ENCODE results near the gene PTPRM.

DNA sequence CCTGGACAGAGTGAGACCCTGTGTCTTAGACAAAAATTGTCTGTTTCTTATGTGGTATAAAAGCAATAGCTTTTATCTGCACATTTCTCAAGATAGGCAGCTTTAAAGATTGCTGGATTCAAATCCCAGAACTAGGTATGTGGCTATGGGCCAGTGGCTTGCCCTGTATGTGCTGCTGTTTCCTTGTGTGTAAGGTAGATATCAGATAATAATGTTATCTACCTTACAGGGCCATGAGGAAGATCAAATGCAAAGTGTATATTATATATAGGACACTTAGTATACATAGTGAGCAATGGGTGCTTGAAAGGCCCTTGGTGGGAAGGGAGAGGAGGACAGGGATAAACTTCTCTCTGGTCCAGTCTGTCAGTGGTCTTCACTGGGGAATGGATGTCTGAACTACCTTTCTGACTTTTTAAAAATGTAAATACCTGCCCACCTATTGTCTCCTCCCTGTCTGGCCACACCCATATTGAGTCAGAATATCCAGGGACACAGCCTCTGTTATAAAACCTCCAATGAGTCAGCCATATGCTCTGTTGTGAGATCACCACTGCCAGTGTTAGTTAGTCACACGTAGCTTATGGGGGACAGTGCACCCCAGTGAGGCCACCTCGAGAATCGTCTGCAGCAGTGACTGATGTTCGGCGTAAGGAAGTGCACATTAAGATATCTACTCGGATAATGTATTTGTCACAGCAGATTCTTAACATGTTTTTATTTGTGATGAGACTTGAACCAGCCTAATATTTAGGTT lies 383.4 kb downstream of the PTPRM start:
- TF ChIP-seq ARNTL (CRISPR knock-in tag; IDR thresholded peaks at IDR 0.05; ENCODE audit: borderline replicate concordance, low read depth) (no peak), RARB (CRISPR knock-in tag; IDR thresholded peaks at IDR 0.05) (no peak), TCF4 (CRISPR knock-in tag; IDR thresholded peaks at IDR 0.05; ENCODE audit: borderline replicate concordance) (no peak), PPARA (CRISPR knock-in tag; IDR thresholded peaks at IDR 0.05; ENCODE audit: borderline replicate concordance) (no peak), SNAI2 (CRISPR knock-in tag; IDR thresholded peaks at IDR 0.05) (no peak), CSDC2 (CRISPR knock-in tag; IDR thresholded peaks at IDR 0.05) (no peak), TSHZ2 (CRISPR knock-in tag; IDR thresholded peaks at IDR 0.05) (no peak), ESRRG (CRISPR knock-in tag; IDR thresholded peaks at IDR 0.05) (no peak), ZNF565 (CRISPR knock-in tag; conservative IDR thresholded peaks at IDR 0.05; ENCODE audit: low read depth) (no peak), ISL1 (CRISPR knock-in tag; IDR thresholded peaks at IDR 0.05) (no peak)
- TF ChIP-seq, protein P1, sequence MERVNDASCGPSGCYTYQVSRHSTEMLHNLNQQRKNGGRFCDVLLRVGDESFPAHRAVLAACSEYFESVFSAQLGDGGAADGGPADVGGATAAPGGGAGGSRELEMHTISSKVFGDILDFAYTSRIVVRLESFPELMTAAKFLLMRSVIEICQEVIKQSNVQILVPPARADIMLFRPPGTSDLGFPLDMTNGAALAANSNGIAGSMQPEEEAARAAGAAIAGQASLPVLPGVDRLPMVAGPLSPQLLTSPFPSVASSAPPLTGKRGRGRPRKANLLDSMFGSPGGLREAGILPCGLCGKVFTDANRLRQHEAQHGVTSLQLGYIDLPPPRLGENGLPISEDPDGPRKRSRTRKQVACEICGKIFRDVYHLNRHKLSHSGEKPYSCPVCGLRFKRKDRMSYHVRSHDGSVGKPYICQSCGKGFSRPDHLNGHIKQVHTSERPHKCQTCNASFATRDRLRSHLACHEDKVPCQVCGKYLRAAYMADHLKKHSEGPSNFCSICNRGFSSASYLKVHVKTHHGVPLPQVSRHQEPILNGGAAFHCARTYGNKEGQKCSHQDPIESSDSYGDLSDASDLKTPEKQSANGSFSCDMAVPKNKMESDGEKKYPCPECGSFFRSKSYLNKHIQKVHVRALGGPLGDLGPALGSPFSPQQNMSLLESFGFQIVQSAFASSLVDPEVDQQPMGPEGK (CRISPR knock-in tag; IDR thresholded peaks at IDR 0.05; ENCODE audit: borderline replicate concordance): no peak

All from SK-N-SH treated with all-trans-retinoic acid at 6 μM for 48 hours (cell line).